SJSA1 (cell line): ENCODE measurements around the gene ADAMTS20. TPM values are rescaled to one million over a fixed set of nuclear protein-coding genes. Genes with fewer than 3 reads are reported as not detected.
A peak's percentile ranks its signal among the peaks of the same experiment; 100 is the strongest.

Experiments
- DNase-seq, 2 experiments: peaks; one replicate each; pipeline ENCODE4 v3.0.0-alpha.2; 2015 to 2020; ENCODE audit warnings: low spot score in 2 of 2, low read depth in 1 of 2
- H3K27ac ChIP-seq: fragments of 250-450 bp; sonication (Bioruptor Pico); 2 replicates; pipeline ENCODE4 v1.5.1; 2020; ENCODE audit warnings: mild to moderate bottlenecking, moderate library complexity
- H3K27me3 ChIP-seq: fragments of 250-450 bp; sonication (Bioruptor Pico); replicated peaks from 2 replicates; pipeline ENCODE4 v1.5.1; 2020; ENCODE audit warnings: mild to moderate bottlenecking, moderate library complexity
- H3K36me3 ChIP-seq: fragments of 250-450 bp; sonication (Bioruptor Pico); 2 replicates; pipeline ENCODE4 v1.5.1; 2020; ENCODE audit warnings: mild to moderate bottlenecking
- H3K4me1 ChIP-seq: fragments of 250-450 bp; sonication (Bioruptor Pico); replicated peaks from 2 replicates; pipeline ENCODE4 v1.6.1; 2021; ENCODE audit warnings: mild to moderate bottlenecking
- H3K4me3 ChIP-seq: fragments of 250-450 bp; sonication (Bioruptor Pico); 2 replicates; pipeline ENCODE4 v1.5.1; 2020; ENCODE audit warnings: mild to moderate bottlenecking
- H3K9me3 ChIP-seq: fragments of 250-450 bp; sonication (Bioruptor Pico); replicated peaks from 2 replicates; pipeline ENCODE4 v1.5.1; 2020; ENCODE audit warnings: mild to moderate bottlenecking
- total RNA-seq: library from RNA; depleted of rRNA; stranded (reverse); fragments of >200 nt; shearing (Covaris generic); gene quantifications from 2 replicates; pipeline ENCODE4 v1.2.3, GENCODE V29; 2014; rRNA removed

ADAMTS20 gene, protein sequence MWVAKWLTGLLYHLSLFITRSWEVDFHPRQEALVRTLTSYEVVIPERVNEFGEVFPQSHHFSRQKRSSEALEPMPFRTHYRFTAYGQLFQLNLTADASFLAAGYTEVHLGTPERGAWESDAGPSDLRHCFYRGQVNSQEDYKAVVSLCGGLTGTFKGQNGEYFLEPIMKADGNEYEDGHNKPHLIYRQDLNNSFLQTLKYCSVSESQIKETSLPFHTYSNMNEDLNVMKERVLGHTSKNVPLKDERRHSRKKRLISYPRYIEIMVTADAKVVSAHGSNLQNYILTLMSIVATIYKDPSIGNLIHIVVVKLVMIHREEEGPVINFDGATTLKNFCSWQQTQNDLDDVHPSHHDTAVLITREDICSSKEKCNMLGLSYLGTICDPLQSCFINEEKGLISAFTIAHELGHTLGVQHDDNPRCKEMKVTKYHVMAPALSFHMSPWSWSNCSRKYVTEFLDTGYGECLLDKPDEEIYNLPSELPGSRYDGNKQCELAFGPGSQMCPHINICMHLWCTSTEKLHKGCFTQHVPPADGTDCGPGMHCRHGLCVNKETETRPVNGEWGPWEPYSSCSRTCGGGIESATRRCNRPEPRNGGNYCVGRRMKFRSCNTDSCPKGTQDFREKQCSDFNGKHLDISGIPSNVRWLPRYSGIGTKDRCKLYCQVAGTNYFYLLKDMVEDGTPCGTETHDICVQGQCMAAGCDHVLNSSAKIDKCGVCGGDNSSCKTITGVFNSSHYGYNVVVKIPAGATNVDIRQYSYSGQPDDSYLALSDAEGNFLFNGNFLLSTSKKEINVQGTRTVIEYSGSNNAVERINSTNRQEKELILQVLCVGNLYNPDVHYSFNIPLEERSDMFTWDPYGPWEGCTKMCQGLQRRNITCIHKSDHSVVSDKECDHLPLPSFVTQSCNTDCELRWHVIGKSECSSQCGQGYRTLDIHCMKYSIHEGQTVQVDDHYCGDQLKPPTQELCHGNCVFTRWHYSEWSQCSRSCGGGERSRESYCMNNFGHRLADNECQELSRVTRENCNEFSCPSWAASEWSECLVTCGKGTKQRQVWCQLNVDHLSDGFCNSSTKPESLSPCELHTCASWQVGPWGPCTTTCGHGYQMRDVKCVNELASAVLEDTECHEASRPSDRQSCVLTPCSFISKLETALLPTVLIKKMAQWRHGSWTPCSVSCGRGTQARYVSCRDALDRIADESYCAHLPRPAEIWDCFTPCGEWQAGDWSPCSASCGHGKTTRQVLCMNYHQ (N-terminal part only)
- total RNA-seq = not detected in 2 replicates

DNA sequence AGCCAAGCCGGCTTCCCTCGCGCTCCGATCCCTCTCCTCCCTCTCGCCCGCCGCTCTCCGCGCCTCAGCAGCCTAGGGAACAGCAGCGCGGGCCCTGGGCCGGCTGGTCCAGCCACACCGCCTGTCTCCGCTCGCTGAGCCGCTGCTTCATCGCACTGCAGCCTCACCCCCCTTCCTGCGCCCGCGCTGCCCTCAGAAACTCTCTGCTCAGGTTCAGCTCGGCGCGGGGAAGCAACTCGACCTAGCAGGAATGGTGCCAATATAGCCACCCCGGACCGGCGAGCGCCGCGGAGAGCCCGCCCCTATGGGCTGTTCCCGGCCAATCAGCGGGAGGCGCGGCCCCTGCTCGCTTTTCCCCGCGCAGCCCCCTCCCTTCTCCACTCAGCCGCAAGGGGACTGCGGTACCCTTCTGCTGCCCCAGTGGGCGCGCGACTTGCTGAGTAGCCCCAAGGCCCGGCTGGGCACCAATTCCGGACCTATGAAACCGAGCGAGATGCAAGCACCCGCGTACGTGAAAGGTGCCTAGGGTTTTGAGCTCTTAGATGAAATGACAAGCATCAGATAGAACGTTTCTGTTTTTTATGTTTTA, at the start of gene ADAMTS20:
Gene ADAMTS20, minus strand, starts transcription at position 233 of the 589 bp plus-strand sequence. CDS start 282 bp downstream, outside the sequence.
- peak in 1 of 2 experiments; percentile 32 for DNase-seq
- no peaks in the 10 kb centered on the region for H3K4me1 ChIP-seq
- H3K27ac ChIP-seq = no peak within 1 kb of the TSS
- no peak within 1 kb of the TSS for H3K4me3 ChIP-seq
- no peaks in the 10 kb centered on the region for H3K9me3 ChIP-seq
- no peaks in the 10 kb centered on the region for H3K36me3 ChIP-seq
- no peaks in the 10 kb centered on the region for H3K27me3 ChIP-seq

DNA sequence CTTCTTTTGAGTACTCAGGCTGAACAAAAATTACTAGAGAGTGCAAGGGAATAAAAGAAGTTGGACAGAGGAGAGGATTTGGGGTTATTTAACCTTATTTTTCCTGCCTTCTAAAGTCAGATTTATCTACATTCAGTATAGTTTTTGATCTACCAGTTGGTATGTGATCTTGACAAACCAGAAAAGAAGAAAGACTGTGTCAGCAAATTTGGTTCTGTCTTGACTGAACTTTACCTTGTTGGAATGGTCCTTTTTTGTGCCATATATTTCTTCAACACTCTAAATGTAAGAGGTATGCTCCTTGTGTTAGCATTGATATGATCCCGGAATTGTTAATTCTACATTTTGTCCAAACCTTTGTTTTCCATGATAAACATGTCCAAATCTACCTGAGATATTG, 47.7 kb upstream of the ADAMTS20 start:
- no peak for DNase-seq
- Histone ChIP-seq H3K27me3 (no peaks in the 10 kb centered on the region), H3K27ac (no peak overlapping the region), H3K36me3 (no peaks in the 10 kb centered on the region), H3K4me1 (no peaks in the 10 kb centered on the region), H3K9me3 (no peaks in the 10 kb centered on the region), H3K4me3 (no peak overlapping the region)

DNA sequence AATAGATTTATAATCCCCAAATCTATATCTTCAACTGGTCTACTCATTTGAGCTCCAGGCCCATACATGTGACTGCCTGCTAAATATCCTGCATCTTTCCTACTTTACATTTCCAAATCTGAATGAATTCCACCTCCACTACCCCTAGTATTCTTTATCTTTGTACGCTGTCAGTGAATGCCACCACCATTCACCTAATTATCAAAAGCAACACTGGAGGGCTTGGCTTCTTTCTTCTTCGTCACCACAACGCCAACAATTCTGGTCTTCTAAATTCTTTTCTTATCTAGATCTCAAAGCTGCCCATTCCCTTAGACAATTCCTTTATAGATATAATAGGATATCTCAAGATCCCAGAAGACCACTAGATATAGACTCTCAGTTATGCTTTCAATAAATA, 47.1 kb upstream of the ADAMTS20 start:
- Histone ChIP-seq H3K4me1 (no peaks in the 10 kb centered on the region), H3K36me3 (no peaks in the 10 kb centered on the region), H3K27me3 (no peaks in the 10 kb centered on the region; the same call in 1 of the 2 replicates), H3K9me3 (no peaks in the 10 kb centered on the region), H3K27ac (no peak overlapping the region), H3K4me3 (no peak overlapping the region)
- DNase-seq = no peak

DNA sequence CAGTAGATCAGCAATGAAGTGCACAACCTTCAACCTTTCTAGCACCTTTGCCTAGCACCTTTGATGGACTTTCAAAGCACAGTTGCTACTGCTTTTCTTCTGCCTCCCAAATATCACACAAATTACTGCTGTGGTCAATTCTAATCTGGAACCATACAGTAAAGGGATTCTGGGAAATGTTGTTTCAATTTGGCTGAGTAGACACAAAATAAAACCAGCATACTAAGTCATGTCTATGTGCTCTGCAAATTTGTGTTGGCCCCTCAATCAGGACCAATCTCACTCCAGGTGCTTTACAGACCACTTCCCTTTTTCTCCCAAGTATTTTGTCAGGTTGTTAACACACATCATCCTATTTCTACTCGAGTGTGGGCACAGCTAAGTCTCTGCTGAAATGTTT, 38.3 kb upstream of the ADAMTS20 start:
- H3K9me3 ChIP-seq = no peaks in the 10 kb centered on the region
- no peaks in the 10 kb centered on the region for H3K36me3 ChIP-seq
- no peak for DNase-seq
- no peaks in the 10 kb centered on the region; the same call in 1 of the 2 replicates for H3K27me3 ChIP-seq
- no peak overlapping the region for H3K4me3 ChIP-seq
- no peak overlapping the region for H3K27ac ChIP-seq
- no peaks in the 10 kb centered on the region for H3K4me1 ChIP-seq

DNA sequence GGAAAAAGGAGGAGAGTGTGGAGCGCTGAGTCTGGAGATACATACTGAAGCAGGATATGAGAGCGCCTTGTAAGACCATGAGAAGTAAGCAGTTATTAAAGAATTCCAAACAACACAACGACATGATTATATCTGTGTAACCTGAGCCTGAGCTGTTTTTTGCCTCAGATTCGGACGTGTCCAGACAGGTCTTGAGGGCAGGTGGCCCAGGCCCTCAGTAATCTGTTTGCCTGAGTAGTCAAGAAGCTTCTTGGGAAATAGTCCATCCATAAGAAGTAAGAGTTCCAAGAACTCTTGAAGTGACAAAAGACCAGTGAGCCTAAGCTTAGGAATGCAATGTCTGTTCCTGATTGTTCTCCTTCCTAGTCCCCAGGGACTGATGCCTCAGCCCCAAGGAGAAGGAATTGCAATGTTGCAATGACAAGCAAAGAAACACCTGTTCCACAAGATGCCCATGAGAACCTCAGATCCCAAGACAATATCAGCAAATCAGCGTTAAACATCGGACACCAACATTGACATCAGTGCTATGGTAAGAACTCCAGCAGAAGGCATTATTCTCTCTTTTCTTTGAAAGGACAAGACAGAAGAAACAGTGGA, 34.7 kb upstream of the ADAMTS20 start:
- no peaks in the 10 kb centered on the region for H3K36me3 ChIP-seq
- no peak for DNase-seq

DNA sequence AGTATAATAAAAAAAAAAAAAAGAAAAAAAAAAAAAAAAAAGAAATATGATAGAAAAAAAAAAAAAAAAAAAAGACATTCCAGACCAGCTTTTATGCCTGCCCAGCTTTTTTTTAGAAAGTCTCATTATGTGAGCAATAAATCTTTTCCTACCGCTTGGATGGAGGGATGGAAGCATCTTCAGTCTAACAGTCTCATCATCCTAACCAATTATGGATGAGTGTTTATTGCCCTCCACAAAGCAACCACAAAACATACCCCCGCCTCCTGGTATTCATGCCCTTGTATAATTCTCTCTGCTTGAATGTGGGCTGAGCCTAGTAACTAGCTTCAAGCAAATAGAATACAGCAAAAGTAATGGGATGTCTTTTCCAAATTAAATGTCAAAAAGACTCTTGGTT, 33.7 kb upstream of the ADAMTS20 start:
- DNase-seq = no peak
- H3K4me1 ChIP-seq = no peaks in the 10 kb centered on the region
- no peaks in the 10 kb centered on the region for H3K9me3 ChIP-seq
- H3K4me3 ChIP-seq = no peak overlapping the region
- no peaks in the 10 kb centered on the region for H3K36me3 ChIP-seq
- H3K27me3 ChIP-seq = no peaks in the 10 kb centered on the region
- H3K27ac ChIP-seq = no peak overlapping the region

More for the DNA sequence above, 34.7 kb upstream of the ADAMTS20 start:
- Histone ChIP-seq H3K27me3 (no peaks in the 10 kb centered on the region), H3K27ac (no peak overlapping the region), H3K9me3 (no peaks in the 10 kb centered on the region), H3K4me1 (no peaks in the 10 kb centered on the region), H3K4me3 (no peak overlapping the region)

DNA sequence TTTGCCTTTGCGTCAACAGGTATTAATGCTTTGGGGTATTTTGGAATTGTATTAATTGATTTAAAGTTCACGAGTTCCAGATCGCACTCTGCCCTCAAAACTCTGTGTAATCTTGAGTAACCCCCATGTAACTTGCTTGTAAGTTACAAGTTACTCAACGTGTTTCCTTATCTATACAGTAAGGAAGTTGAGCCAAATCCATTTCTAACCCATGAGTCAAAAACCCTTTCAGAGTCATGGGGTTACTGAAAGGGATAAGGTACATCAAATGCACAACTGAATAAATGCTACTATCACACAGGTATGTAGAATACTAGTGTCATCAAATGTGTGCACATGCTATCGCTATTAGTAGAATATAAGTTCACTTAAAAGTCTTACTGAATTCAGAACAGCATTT, 28.6 kb upstream of the ADAMTS20 start:
- Histone ChIP-seq H3K36me3 (no peaks in the 10 kb centered on the region), H3K4me1 (no peaks in the 10 kb centered on the region), H3K4me3 (no peak overlapping the region), H3K27me3 (no peaks in the 10 kb centered on the region), H3K9me3 (no peaks in the 10 kb centered on the region), H3K27ac (no peak overlapping the region)
- no peak for DNase-seq

DNA sequence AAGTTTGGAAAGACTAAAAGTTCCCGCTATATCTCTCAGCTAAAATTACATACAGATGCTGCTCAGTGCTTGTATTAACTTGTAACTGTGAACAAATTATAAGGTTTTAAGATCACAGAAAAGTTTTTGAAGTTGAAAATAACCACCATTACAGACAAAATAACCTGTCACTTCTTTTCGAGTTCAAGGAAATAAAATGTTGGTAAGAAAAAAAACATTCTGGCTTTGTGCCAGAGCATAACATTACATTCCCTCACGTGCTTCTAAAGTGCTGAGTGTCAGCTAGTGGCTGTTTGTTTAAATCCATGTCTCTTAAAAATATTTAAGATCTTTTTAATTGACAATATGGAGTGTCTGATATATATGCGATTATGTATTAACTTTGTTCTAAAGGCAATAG, 27.2 kb upstream of the ADAMTS20 start:
- H3K4me1 ChIP-seq = no peaks in the 10 kb centered on the region
- no peak for DNase-seq
- H3K9me3 ChIP-seq = no peaks in the 10 kb centered on the region
- H3K36me3 ChIP-seq = no peaks in the 10 kb centered on the region
- no peak overlapping the region for H3K4me3 ChIP-seq
- no peak overlapping the region for H3K27ac ChIP-seq
- no peaks in the 10 kb centered on the region for H3K27me3 ChIP-seq

DNA sequence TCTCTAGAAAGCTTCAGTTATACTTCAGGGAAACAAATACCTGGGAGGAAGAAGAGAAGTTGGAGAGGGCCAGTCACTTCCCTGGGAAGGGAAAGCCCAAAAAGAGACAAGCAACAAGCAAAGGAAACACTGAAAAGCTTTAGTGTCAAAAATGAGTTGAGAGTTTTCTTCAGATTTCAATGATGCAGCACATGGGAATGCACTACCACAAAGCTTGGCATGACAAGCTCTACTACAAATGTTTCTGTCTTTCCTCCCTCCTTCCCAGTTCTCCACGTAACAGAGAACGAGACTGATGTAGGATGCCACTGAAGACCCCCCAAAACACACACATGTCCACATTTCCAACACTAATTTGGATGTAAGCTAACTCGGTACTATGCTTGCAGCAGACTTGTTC, 26.8 kb upstream of the ADAMTS20 start:
- no peak overlapping the region for H3K27ac ChIP-seq
- H3K9me3 ChIP-seq = no peaks in the 10 kb centered on the region
- H3K4me1 ChIP-seq = no peaks in the 10 kb centered on the region
- DNase-seq = no peak
- no peaks in the 10 kb centered on the region for H3K36me3 ChIP-seq
- H3K4me3 ChIP-seq = no peak overlapping the region
- no peaks in the 10 kb centered on the region for H3K27me3 ChIP-seq

DNA sequence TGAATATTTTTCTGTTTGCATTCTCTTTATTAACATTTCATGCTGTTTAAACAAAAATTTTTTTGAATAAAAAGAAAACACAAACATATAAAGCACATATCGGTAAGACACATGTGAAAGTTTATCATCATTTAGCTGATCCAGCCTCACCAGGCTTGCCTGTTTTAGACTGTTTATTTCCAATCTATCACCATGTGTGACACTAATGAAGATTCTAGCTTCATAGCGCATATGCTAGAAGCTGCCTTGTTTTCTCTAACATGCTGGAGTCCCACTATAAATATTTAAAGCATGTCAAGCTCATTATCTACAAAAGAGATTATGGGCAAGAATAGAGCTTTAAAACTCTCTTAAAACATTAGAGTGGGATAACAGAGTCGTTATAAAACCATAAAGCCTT, 25.4 kb upstream of the ADAMTS20 start:
- H3K36me3 ChIP-seq = no peaks in the 10 kb centered on the region
- H3K9me3 ChIP-seq = no peaks in the 10 kb centered on the region
- H3K27me3 ChIP-seq = no peaks in the 10 kb centered on the region
- no peak overlapping the region for H3K27ac ChIP-seq
- H3K4me3 ChIP-seq = no peak overlapping the region
- no peak for DNase-seq
- H3K4me1 ChIP-seq = no peaks in the 10 kb centered on the region

DNA sequence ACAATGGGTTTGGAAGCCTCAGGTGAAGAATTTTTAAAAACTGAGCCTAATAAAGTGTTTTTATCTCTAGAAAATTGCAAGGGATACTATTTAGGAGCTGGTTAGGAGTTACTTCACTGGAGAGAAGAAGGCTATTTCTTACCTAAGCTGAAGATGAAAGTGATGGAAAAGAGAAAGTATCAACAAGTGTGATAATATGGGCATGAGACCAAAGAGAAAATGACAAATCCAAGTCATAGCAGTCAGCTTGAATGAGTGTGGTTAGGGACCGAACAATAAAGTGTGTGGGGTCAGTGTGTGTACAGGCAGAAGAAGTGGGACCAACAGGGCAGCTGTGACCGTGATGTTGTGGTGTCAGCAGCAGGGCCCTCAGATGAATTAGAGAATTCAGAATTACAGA, 24.2 kb upstream of the ADAMTS20 start:
- DNase-seq = no peak
- no peaks in the 10 kb centered on the region for H3K4me1 ChIP-seq
- no peaks in the 10 kb centered on the region for H3K27me3 ChIP-seq
- H3K9me3 ChIP-seq = no peaks in the 10 kb centered on the region
- no peak overlapping the region for H3K27ac ChIP-seq
- no peak overlapping the region for H3K4me3 ChIP-seq
- no peaks in the 10 kb centered on the region for H3K36me3 ChIP-seq

DNA sequence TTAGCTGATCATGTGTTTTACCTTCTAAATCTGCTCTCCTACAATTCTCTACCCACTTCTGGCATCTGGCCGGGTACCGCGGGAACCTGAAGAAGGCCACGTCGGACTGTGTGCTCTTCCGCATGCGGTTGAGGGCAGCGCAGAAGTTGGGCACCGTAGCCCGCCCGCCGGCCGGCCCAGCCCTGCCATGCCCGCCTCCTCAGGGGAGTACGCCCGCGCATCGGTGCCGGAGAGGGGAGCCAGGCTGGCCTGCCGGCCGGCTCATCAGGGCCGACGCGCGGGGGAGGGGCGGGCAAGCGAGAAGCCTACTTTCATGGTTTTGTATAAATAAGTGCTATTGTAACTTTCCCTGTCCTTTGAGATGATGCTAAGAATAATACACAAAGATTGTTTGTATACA, 19.9 kb upstream of the ADAMTS20 start:
- Histone ChIP-seq H3K27me3 (no peaks in the 10 kb centered on the region), H3K4me1 (no peaks in the 10 kb centered on the region), H3K9me3 (no peaks in the 10 kb centered on the region), H3K4me3 (no peak overlapping the region), H3K36me3 (no peaks in the 10 kb centered on the region), H3K27ac (no peak overlapping the region)
- DNase-seq = no peak

DNA sequence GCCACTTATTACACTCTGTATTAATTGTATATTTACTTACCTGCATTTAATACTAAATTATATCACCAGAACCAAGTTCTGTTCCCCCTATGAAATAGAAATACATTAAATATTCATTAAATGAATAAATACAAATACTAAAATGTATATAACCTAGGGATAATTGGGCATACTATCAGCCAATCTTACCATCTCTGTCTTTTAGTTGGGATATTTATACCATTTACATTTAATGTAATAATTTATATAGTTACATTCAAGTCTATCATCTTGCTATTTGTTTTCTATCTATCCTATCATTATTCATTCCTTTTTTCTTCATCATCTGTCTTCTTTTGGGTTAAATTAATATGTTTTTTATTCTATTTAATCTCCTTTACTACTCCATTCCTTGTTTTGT, 4.1 kb upstream of the ADAMTS20 start:
- Histone ChIP-seq H3K36me3 (no peaks in the 10 kb centered on the region), H3K4me3 (no peak overlapping the region), H3K4me1 (no peaks in the 10 kb centered on the region), H3K27me3 (no peaks in the 10 kb centered on the region), H3K9me3 (no peaks in the 10 kb centered on the region), H3K27ac (no peak overlapping the region)
- no peak for DNase-seq
